DMS79 treated with DMSO at 0.1 percent for 48 hours (cell line): ENCODE measurements around the gene C11orf68.
"Not testable (repeated sequence)": the region's sequence is repeated elsewhere in the genome, so short reads cannot be mapped to it uniquely, and the experiment has no call there.

Experiments used
- DNase-seq: peaks from one replicate; lab custom pipeline; 2025; lab: John Stamatoyannopoulos, UW

C11orf68 gene

DNA sequence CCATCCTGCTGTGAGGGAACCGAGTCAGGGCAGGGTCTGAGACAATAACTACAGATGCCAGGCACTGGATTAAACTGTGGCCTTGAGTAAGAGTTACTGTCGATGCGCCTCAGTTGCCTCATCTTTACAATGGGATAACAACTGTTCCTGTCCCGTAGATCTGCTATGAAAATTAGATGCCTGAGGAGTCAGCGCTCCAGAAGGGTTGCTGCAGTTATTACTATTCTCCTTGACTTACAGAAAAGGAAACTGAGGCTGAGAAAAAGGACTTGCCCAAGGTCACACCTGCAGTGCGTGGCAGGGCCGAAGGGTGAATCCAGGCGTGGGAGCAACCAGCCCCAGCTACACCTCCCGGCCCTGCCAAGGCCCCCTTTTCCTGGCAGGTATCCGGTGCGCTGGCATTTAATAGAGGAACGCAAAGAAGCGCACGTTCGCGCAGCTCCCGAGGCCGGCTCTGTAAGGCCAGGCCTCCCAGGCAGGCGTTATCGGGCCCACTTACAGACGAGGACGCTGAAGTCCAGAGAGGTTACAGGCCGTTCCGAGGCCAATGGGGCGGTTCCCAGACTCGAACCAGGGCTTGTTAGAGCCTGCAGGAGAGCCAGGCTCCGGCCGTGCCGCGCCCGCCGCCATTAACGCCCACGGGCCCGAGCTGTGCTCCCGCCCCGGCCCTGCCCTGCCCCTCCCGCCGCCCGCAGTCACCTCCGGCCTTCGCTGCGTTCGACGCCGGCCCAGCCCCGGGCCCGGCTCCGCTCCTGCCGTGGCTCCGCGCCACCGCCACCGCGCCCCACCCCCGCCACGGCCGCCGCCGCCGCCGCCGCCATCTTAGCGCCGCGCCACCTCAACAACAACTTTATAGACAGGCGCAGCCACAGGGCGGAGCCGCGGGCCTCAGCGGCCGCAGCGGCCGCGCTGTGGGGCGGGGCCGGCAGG lies at the start of gene C11orf68:
C11orf68 (minus strand) TSS at position 852 of the 930 bp plus-strand sequence; CDS start at position 821, 31 bp downstream.
- peak; percentile 6 for DNase-seq

DNA sequence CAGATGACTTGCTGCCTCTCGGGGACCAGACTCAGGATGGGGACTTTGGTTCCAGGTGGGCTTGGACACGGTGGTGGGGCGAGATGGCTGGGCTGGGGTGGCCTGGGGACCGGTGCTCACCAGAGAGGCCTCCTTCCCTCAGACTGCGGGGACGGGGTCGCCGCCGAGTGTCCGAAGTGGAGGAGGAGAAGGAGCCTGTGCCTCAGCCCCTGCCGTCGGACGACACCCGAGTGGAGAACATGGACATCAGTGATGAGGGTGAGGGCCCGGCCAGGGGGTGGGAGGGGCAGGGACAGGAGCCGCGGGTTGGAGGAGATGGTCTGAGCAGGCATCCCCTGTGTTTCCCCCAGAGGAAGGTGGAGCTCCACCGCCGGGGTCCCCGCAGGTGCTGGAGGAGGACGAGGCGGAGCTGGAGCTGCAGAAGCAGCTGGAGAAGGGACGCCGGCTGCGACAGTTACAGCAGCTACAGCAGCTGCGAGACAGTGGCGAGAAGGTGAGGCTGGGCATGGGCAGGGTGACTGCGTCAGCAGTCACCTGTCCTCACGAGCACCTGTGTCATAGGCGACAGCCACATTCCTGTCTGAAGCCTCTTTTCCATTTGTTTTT lies 48.6 kb upstream of the C11orf68 start:
- DNase-seq: no peak

DNA sequence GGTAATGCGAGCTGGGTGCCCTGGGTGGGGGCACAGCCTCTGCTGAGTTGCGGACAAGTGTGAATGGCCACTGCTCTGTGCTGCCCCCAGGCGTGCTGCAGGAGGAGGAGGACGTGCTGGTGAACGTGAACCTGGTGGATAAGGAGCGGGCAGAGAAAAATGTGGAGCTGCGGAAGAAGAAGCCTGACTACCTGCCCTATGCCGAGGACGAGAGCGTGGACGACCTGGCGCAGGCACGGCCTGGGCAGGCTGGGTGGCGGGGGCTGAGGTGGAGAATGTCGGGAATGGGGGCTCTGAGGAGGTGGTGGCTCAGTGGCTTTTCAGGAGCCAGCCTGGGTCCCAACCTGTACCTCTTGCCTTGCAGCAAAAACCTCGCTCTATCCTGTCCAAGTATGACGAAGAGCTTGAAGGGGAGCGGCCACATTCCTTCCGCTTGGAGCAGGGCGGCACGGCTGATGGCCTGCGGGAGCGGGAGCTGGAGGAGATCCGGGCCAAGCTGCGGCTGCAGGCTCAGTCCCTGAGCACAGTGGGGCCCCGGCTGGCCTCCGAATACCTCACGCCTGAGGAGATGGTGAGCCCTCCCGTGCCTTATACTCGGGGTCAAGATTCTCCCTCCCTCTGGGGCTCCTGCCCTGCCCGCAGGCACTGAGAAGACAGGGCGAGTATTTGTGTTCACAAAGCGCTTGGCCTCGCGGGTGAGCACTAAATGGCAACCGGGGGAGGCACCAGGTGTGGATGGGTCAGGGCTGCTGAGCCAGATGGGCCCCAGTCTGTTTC lies 47.3 kb upstream of the C11orf68 start:
- no peak for DNase-seq

DNA sequence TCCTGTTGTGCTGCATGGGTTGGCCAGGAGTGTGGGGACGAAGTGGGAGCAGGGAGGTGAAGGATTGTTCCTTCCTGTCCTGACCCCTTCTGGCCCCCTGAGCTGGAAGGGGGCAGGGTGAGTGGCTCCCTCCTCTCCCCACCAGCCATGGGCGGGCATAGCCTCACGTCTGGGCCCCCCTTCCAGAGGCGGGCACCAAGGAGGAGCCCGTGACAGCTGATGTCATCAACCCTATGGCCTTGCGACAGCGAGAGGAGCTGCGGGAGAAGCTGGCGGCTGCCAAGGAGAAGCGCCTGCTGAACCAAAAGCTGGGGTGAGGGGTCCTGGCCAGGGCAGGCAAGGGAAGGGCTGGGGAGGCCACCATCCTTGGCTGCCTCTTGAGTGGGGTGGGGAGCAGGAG lies 46.0 kb upstream of the C11orf68 start:
- no peak for DNase-seq

DNA sequence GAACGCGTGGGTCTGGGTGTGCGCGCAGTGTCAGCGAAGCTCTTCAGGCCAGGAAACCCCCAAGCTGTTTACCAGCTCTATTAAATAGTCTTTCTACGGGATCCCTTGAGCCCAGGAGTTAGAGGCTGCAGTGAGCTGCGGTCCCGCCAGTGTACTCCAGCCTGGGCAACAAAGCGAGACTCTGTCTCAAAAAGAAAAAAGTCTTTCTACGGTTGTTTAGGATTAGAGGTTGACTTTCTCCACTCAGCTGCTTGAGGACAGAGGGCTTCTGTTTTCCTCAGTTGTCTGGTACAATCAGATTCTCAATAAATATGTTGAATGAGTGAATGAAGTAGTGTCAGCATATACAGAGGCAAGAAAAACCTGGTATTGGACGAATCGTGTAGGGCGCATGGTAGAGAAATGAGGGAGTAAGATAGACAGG lies 43.3 kb upstream of the C11orf68 start:
- DNase-seq: no peak

DNA sequence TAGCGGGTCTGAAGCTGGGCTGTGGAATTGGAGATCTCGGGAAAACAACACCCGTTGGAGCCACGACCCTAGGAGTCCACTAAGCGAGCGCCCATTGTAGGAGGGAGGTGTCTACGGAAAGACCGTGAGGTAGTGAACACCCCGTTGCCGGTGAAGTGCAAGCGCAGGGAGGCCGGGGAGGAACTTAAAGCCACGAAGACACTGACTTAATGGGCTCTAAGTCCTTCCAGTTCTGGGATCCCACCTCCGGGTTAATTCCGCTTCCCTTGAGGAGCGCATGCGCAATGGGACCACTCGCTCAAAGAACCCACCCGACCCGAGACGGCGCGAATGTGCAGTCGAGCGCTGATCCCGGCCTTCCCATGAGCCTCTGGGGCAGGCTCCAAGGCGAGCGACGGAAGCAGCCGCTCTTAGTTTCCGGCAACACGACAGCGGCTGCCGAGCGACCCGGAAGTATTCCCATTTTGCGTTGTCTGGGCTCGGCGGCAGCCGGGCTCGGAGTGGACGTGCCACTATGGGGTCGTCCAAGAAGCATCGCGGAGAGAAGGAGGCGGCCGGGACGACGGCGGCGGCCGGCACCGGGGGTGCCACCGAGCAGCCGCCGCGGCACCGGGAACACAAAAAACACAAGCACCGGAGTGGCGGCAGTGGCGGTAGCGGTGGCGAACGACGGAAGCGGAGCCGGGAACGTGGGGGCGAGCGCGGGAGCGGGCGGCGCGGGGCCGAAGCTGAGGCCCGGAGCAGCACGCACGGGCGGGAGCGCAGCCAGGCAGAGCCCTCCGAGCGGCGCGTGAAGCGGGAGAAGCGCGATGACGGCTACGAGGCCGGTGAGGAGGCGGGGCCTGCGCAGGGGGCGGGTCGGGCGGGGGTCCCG lies 42.6 kb upstream of the C11orf68 start, which contains the start of gene SART1:
SART1 (plus strand) TSS at position 468 of the 874 bp plus-strand sequence; CDS start at position 515, 47 bp downstream.
- DNase-seq: peak; percentile 96

DNA sequence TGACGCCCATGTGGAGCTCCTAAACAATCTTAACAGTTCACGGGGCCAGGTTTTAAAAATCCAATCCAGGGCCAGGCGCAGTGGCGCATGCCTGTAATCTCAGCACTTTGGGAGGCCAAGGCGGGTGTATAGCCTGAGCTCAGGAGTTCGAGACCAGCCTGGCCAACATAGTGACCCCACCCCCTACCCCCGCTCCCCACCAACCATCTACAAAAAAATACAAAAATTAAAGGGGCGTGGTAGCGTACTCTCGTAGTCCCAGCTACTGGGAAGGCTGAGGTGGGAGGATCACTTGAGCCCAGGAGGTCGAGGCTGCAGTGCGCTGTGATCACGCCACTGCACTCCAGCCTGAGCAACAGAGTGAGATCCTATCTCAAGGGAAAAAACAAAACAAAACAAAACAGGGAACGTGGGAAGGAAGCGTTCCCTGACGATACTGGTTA lies 42.0 kb upstream of the C11orf68 start:
- DNase-seq: no peak

DNA sequence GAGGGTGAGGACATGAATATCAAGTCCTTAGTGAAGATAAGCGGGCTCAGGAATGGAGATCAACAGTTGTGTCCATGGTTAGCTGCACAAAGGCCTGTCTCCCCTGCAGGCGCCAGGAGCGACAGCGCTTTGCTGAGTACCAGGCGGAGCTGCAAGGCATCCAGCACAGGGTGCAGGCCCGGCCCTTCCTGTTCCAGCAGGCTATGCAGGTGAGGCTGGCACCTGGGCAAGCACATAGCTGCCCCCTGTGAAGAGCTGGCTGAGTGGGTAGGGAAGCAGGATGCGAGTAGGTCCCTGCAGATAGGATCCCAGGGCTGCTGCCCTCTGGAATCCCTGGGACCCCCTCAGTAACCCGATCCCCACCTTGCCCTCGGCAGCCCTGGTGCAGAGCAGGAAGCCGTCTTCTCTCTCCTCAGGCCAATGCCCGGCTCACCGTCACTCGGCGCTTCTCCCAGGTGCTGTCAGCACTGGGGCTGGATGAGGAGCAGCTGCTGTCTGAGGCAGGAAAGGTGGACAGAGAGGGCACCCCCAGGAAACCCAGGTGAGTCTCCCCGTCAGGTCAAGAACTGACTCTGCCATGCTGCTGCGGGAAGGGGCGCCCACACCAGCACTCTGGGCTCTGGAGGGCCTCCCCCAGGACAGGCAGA lies 40.0 kb upstream of the C11orf68 start:
- no peak for DNase-seq

DNA sequence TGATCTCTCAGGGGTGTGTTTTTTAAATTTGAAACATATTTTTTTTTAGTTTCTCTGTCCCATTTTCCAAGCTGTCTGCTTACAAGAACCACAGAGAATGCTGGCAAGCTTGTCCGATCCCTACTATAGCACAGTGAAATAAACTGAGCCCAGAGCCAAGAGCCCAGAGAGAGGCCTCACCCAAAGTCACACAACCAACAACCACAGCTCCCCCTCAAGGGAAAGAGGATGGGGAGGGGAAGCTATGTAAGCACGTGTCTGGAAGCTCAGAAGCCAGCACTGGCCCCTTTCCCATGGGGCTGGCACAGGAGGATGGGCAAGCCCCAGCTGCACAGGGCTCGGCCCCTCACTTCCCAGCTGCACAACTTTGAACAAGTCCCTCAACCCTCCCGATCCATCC lies 39.4 kb upstream of the C11orf68 start:
- DNase-seq: no peak

DNA sequence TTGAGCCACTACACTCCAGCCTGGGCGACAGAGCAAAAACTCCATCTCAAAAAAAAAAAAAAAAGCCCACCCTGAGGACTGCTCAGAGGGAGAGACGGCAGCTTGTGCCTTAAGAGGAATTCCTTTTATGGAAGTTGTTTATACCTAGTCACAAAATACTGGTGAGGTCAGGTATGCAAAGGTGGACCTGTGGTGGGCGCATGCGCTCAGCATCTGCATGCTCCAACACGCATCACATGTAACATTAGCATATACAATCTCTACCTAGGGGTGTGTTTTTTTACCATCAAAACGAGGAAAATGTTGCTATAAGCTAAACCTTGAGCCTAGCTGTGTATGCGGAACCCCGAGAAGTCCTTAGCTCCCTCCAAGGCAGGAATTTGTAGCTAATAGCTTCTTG lies 35.9 kb upstream of the C11orf68 start:
- DNase-seq: no peak

DNA sequence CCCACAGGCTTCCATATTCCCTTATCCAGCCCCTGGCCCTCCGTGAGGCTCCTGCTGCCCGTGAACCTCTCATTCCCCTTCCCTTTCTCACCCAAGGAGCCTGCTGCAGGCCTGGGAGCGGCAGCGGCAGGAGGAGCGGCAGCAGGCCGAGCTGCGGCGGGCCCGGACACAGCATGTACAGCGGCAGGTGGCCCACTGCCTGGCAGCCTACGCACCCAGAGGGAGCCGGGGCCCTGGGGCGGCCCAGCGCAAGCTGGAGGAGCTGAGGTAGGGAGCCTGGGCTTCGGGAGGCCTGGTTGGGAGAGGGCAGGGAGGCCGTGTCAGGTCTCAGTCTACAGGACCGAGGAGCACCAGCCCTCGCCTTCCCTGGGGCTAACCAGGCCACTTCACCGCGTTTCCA lies 34.6 kb upstream of the C11orf68 start:
- no peak for DNase-seq

DNA sequence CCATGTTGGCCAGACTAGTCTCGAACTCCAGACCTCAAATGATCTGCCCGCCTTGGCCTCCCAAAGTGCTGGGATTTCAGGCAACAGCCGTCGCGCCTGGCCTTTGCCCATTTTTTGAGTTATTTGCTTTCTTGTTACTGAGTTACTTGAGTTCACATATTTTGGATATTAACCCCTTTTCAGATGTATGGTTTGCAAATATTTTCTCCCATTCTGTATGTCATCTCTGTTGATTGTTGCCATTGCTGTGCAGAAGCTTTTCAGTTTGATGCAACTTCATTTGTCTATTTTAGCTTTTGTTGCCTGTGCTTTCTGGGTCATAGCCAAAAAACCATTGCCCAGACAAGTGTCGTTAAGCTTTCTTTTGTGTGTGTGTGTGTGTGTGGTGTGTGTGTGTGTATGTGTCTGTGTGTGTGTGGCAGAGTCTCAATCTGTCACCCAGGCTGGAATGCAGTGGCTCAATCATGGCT lies 33.2 kb upstream of the C11orf68 start:
- DNase-seq: no peak

DNA sequence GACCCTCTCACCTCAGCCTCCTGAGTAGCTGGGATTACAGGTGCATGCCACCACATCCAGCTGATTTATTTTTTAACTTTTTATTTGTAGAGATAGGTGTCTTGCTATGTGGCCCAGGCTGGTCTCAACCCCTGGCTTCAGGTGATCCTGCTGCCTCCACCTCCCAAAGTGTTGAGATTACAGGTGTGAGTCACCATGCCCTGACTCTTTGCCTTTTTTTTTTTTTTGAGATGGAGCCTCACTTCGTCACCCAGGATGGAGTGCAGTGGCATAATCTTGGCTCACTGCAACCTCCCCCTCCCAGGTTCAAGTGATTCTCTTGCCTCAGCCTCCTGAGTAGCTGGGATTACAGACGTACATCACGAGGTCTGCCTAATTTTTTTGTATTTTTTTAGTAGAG lies 32.8 kb upstream of the C11orf68 start:
- DNase-seq: not testable (repeated sequence)

DNA sequence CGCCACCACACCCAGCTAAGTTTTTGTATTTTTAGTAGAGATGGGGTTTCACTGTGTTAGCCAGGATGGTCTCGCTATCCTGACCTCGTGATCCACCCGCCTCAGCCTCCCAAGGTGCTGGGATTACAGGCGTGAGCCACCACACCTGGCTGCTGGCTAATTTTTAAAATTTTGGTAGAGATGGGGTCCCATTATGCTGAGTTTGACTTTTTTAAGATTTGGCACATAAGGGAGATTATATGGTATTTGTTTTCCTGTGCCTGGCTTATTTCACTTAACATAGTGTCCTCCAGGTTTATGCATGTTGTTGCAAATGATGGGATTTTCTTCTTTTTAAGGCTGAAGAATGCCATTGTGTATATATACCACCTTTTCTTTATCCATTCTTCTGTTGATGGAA lies 31.8 kb upstream of the C11orf68 start:
- not testable (repeated sequence) for DNase-seq

DNA sequence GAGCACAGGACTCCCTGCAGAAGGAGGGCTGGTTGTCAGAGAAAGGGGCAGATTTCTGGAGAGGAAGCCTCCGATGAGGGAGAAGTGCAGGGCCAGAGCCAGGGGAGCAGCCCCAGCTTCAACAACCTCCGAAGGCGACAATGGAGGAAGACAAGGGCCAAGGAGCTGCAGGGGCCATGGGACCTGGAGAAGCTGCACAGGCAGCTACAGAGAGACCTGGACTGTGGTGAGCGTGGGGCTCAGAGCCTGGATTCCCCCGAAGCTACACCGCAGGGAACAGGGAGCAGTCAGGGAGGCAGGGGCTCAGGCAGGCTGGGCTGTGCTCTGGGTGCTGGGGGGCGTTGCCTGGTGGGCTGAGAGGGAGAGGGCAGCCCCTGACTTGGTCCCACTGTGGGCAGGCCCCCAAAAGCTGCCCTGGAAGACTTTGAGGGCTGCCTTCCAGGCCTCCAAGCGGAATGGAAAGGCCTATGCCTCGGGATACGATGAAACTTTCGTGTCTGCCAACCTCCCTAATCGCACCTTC lies 28.8 kb upstream of the C11orf68 start:
- no peak for DNase-seq

DNA sequence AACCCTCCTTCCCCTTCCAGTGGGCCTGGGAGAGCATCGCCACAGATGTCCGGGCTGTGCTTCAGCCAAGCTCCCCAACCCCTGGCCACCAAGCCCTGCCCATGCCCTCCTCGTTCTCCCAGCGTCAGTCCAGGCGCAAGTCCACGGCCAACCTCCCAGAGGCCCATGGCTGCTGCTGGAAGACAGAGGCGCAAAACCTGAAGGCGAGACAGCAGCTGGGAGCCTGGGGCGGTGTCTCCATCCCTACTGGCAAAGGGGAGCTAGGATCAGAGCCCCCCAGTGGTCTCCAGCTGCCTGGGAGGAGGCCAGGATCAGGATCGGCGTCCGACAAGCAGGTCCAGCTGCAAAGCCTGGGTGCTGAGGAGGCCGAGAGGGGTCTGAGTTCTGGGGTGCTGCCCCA lies 28.3 kb upstream of the C11orf68 start:
- no peak for DNase-seq

DNA sequence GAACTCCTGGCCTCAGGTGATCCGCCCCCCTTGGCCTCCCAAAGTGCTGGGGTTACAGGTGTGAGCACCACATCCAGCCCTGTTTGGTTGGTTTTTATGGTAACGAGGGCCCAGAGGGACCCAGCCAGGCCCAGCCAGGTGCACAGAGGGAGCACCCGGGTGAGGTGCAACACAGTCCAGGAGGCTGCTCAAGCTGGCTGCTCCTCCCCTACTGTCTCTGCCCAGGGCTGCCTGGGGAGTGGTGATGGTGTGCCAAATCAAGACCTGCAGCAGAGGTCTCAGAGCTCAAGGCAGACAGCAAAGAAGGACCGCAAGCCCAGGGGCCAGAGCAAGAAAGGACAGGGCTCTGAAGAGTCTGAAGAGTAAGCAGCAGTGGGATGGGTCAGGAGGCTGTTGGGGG lies 27.8 kb upstream of the C11orf68 start:
- DNase-seq: no peak

DNA sequence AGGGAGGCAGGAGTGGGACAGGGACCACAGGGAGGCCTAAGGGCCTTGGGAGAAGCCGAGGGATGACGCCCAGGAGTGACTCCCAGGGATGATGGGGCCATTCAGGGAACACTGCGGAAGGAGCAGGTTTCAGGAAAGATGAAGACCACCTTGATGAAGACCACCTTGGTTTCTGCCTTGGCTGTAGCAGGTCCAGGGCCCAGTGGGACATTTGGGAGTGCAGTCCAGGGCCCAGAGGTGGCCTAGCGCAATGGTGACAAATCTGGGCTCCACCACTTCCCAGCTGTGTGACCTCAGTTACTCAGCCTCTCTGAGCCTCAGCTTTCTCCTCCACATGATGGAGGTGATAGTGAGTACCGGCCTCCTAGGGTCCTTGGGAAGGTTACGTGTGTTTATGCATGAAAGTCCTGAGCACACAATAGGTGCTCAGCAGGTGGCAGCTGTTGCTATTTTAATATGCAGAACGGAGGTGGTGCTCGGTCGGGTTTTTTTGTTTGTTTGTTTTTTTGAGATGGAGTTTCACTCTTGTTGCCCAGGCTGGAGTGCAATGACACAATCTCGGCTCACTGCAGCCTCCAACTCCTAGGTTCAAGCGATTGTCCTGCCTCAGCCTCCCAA lies 27.2 kb upstream of the C11orf68 start:
- no peak for DNase-seq

DNA sequence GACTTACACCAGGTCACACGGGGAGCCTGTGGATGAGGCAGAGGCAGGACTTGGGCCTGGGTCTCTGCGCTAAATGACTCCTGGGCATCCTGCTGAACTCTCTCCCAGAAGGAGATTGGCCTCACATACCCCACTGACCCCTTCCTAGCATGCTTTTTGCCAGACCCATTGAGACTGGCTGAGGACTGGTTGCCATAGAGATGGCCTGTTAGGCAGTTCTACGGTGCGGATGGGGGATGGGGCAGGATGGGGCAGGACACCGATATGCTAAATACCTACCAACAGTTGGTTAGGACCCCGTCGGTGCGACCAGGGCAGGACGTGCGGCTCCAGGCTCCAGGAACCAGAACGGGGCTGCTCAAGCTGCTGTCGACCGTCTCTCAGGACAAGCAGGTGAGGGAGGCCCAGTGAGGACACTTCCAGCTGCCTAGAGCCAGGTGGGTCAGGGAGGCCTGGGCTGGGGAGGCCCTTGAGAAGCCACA lies 26.6 kb upstream of the C11orf68 start, which contains the start of gene TSGA10IP:
TSGA10IP (plus strand) TSS at position 51 of the 482 bp plus-strand sequence; CDS start at position 247, 196 bp downstream.
- DNase-seq: no peak

DNA sequence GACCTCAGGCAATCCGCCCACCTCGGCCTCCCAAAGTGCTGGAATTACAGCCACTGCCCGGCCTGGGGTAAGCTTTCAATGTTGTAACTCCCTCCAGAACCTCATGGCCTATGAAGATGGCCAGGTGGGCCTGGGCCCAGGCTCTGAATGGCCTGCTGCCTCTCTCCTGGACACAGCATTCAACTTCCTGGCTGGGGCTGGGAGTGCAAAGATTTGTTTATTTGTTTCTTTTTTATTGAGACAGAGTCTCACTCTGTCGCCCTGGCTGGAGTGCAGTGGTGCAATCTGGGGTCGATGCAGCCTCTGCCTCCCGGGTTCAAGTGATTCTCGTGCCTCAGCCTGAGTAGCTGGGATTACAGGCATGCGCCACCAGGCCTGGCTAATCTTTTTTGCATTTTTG lies 25.9 kb upstream of the C11orf68 start:
- DNase-seq: no peak
